ENCODE results near the gene NRL.

The NRL gene

GRCh38 chr14:24066496-24067132 is 48.1 kb downstream of the NRL start:
- DNase-seq (ENCODE audit: low read depth in 2 of 2) = no peak

- DNase-seq (ENCODE audit: low read depth in 2 of 2) = no peak
Observed at GRCh38 chr14:24065408-24065807, 49.3 kb downstream of the NRL start.

GRCh38 chr14:24064856-24065255 is 49.9 kb downstream of the NRL start:
- no peak for DNase-seq (ENCODE audit: low read depth in 2 of 2)

GRCh38 chr14:24064091-24064795 is 50.5 kb downstream of the NRL start:
- no peak for DNase-seq (ENCODE audit: low read depth in 2 of 2)

- DNase-seq (ENCODE audit: low read depth in 2 of 2) = no peak
Observed at GRCh38 chr14:24063263-24063836, 51.4 kb downstream of the NRL start.

GRCh38 chr14:24062216-24062980 is 52.4 kb downstream of the NRL start:
- DNase-seq (ENCODE audit: low read depth in 2 of 2) = no peak

- DNase-seq (ENCODE audit: low read depth in 2 of 2) = no peak
Observed at GRCh38 chr14:24060984-24061913, 53.5 kb downstream of the NRL start.

GRCh38 chr14:24060443-24060842 is 54.3 kb downstream of the NRL start:
- no peak for DNase-seq (ENCODE audit: low read depth in 2 of 2)

GRCh38 chr14:24059841-24060388 is 54.8 kb downstream of the NRL start:
- DNase-seq (ENCODE audit: low read depth in 2 of 2) = no peak

GRCh38 chr14:24058951-24059475 is 55.7 kb downstream of the NRL start:
- DNase-seq (ENCODE audit: low read depth in 2 of 2) = no peak

- DNase-seq (ENCODE audit: low read depth in 2 of 2) = no peak
Observed at GRCh38 chr14:24058260-24058950, 56.3 kb downstream of the NRL start.

GRCh38 chr14:24057867-24058259 is 56.9 kb downstream of the NRL start:
- DNase-seq (ENCODE audit: low read depth in 2 of 2) = no peak

- DNase-seq (ENCODE audit: low read depth in 2 of 2) = no peak
Observed at GRCh38 chr14:24057271-24057670, 57.5 kb downstream of the NRL start.

GRCh38 chr14:24056800-24057184 is 58.0 kb downstream of the NRL start:
- no peak for DNase-seq (ENCODE audit: low read depth in 2 of 2)

GRCh38 chr14:24055971-24056799 is 58.6 kb downstream of the NRL start:
- no peak for DNase-seq (ENCODE audit: low read depth in 2 of 2)

GRCh38 chr14:24054646-24055045 is 60.1 kb downstream of the NRL start:
- no peak for DNase-seq (ENCODE audit: low read depth in 2 of 2)

- no peak for DNase-seq (ENCODE audit: low read depth in 2 of 2)
Observed at GRCh38 chr14:24054324-24054641, 60.5 kb downstream of the NRL start.

GRCh38 chr14:24053548-24054323 is 61.0 kb downstream of the NRL start:
- DNase-seq (ENCODE audit: low read depth in 2 of 2) = no peak

Measured in stimulated activated CD8-positive, alpha-beta memory T cell treated with anti-CD3 and anti-CD28 coated beads, Interleukin-15, amount 100 ng/mL, for 48 hours (primary cell).